ENCODE data around the gene SPINT1. TPM values are rescaled to one million over a fixed set of nuclear protein-coding genes. Genes with fewer than 3 reads are reported as not detected.

The SPINT1 gene
- total RNA-seq, 1 donor from 2014 or later: 217 TPM

- Mint-ChIP-seq H3K27me3 (no peaks in the 10 kb centered on the region), H3K27ac (no peak overlapping the region), H3K4me3 (ENCODE audit: low read depth) (no peak overlapping the region), H3K9me3 (ENCODE audit: low read depth) (no peaks in the 10 kb centered on the region), H3K36me3 (ENCODE audit: insufficient read depth) (peaks cover 5% of the 10 kb centered on the region), H3K4me1 (ENCODE audit: low read depth) (peaks cover 20% of the 10 kb centered on the region)
- DNase-seq (ENCODE audit: low spot score, unreplicated experiment): no peak
- no peak for TF ChIP-seq CTCF (IDR thresholded peaks at IDR 0.05; ENCODE audit: unreplicated experiment)
Measured at GRCh38 chr15:40841741-40842140, 2.1 kb upstream of the SPINT1 start.

GRCh38 chr15:40843261-40843884, 475 bp upstream of the SPINT1 start:
- TF ChIP-seq CTCF (IDR thresholded peaks at IDR 0.05; ENCODE audit: unreplicated experiment): peak; percentile 6
- Mint-ChIP-seq H3K9me3 (ENCODE audit: low read depth) (no peaks in the 10 kb centered on the region), H3K27ac (peak overlapping the region; percentile 98), H3K27me3 (no peaks in the 10 kb centered on the region), H3K4me1 (ENCODE audit: low read depth) (peaks cover 36% of the 10 kb centered on the region), H3K36me3 (ENCODE audit: insufficient read depth) (peaks cover 9% of the 10 kb centered on the region), H3K4me3 (ENCODE audit: low read depth) (peak overlapping the region; percentile 84)
- no peak for DNase-seq (ENCODE audit: low spot score, unreplicated experiment)

GRCh38 chr15:40844696-40845030, 815 bp downstream of the SPINT1 start:
- no peak for TF ChIP-seq CTCF (IDR thresholded peaks at IDR 0.05; ENCODE audit: unreplicated experiment)
- Mint-ChIP-seq H3K27me3 (no peaks in the 10 kb centered on the region), H3K9me3 (ENCODE audit: low read depth) (no peaks in the 10 kb centered on the region), H3K36me3 (ENCODE audit: insufficient read depth) (peaks cover 8% of the 10 kb centered on the region), H3K4me1 (ENCODE audit: low read depth) (peaks cover 37% of the 10 kb centered on the region), H3K27ac (peak overlapping the region; percentile 99), H3K4me3 (ENCODE audit: low read depth) (peak overlapping the region; percentile 96)
- DNase-seq (ENCODE audit: low spot score, unreplicated experiment): peak; percentile 38

GRCh38 chr15:40845036-40845435, 1.2 kb downstream of the SPINT1 start:
- DNase-seq (ENCODE audit: low spot score, unreplicated experiment): no peak
- H3K36me3 Mint-ChIP-seq (ENCODE audit: insufficient read depth): peaks cover 8% of the 10 kb centered on the region
- peak overlapping the region; percentile 99 for H3K27ac Mint-ChIP-seq
- no peaks in the 10 kb centered on the region for H3K27me3 Mint-ChIP-seq
- H3K9me3 Mint-ChIP-seq (ENCODE audit: low read depth): no peaks in the 10 kb centered on the region
- peak overlapping the region; percentile 96 for H3K4me3 Mint-ChIP-seq (ENCODE audit: low read depth)
- peaks cover 37% of the 10 kb centered on the region for H3K4me1 Mint-ChIP-seq (ENCODE audit: low read depth)
- TF ChIP-seq CTCF (IDR thresholded peaks at IDR 0.05; ENCODE audit: unreplicated experiment): no peak

GRCh38 chr15:40845511-40846284, 1.9 kb downstream of the SPINT1 start:
- Mint-ChIP-seq H3K4me1 (ENCODE audit: low read depth) (peaks cover 37% of the 10 kb centered on the region), H3K4me3 (ENCODE audit: low read depth) (peak overlapping the region; percentile 96), H3K27me3 (no peaks in the 10 kb centered on the region), H3K9me3 (ENCODE audit: low read depth) (no peaks in the 10 kb centered on the region), H3K36me3 (ENCODE audit: insufficient read depth) (peaks cover 11% of the 10 kb centered on the region), H3K27ac (peak overlapping the region; percentile 99)
- peak; percentile 41 for DNase-seq (ENCODE audit: low spot score, unreplicated experiment)
- no peak for TF ChIP-seq CTCF (IDR thresholded peaks at IDR 0.05; ENCODE audit: unreplicated experiment)

Measured in progenitor cell of endocrine pancreas (in vitro differentiated cells).